Measurements from ENCODE around the gene DTD1.

The DTD1 gene

DNA sequence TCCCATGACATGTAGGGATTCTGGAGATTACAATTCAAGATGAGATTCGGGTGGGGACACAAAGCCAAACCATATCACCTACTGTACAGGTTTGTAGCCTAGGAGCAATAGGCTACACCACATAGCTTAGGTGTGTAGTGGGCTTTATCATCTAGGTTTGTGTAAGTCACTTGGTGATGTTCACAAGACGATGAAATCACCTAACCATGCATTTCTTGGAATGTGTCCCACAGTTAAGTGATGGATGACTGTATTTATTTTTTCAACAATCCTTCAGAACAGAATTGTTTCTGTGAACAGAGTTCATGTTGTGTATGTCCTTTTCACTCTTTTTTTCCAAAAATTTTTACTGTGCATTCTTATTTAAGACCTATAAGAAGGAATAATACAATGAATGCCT lies 76.1 kb downstream of the DTD1 start:
- Mint-ChIP-seq H3K27ac (no peak overlapping the region), H3K4me3 (no peak overlapping the region), H3K27me3 (ENCODE audit: low read depth) (no peaks in the 10 kb centered on the region), H3K9me3 (no peaks in the 10 kb centered on the region), H3K36me3 (ENCODE audit: low read depth) (no peaks in the 10 kb centered on the region), H3K4me1 (ENCODE audit: low read depth) (no peaks in the 10 kb centered on the region)

GRCh38 chr20:18665135-18665534 lies 77.3 kb downstream of the DTD1 start:
- Mint-ChIP-seq H3K4me3 (no peak overlapping the region), H3K36me3 (ENCODE audit: low read depth) (no peaks in the 10 kb centered on the region), H3K27me3 (ENCODE audit: low read depth) (no peaks in the 10 kb centered on the region), H3K4me1 (ENCODE audit: low read depth) (no peaks in the 10 kb centered on the region), H3K9me3 (no peaks in the 10 kb centered on the region), H3K27ac (no peak overlapping the region)

GRCh38 chr20:18666803-18667415 lies 79.1 kb downstream of the DTD1 start:
- Mint-ChIP-seq H3K27me3 (ENCODE audit: low read depth) (no peaks in the 10 kb centered on the region), H3K9me3 (no peaks in the 10 kb centered on the region), H3K4me1 (ENCODE audit: low read depth) (no peaks in the 10 kb centered on the region), H3K4me3 (no peak overlapping the region), H3K36me3 (ENCODE audit: low read depth) (no peaks in the 10 kb centered on the region), H3K27ac (no peak overlapping the region)

GRCh38 chr20:18669241-18670019 lies 81.6 kb downstream of the DTD1 start:
- no peak overlapping the region for H3K4me3 Mint-ChIP-seq
- no peaks in the 10 kb centered on the region for H3K4me1 Mint-ChIP-seq (ENCODE audit: low read depth)
- H3K9me3 Mint-ChIP-seq, result no peaks in the 10 kb centered on the region
- H3K27me3 Mint-ChIP-seq (ENCODE audit: low read depth), result no peaks in the 10 kb centered on the region
- no peak overlapping the region for H3K27ac Mint-ChIP-seq
- H3K36me3 Mint-ChIP-seq (ENCODE audit: low read depth), result no peaks in the 10 kb centered on the region

DNA sequence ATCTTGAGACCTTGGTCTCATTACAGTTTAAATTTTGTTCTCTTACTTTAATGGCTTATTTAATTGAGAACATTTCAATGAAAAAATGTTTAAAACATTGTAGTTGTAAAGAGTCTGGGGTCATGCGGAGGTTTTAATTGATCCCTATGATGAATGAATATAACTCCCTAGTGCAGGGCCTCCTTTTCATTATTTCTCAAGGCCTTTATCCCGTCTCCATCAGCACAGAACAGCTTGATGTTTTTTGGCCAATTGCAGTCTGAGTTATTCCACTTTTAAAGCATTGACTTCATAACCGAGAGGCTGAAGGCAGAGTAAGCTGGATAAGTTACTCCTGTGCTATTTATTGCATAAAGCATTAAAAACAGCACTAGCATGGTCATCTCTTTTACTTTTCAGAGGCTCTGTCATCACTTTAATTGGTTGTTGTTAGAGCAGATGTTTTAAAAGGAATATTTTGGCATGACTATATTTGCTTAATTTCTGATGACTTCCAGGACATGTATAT lies 83.4 kb downstream of the DTD1 start:
- H3K27me3 Mint-ChIP-seq (ENCODE audit: low read depth), result no peaks in the 10 kb centered on the region
- no peak overlapping the region for H3K4me3 Mint-ChIP-seq
- no peak overlapping the region for H3K27ac Mint-ChIP-seq
- H3K36me3 Mint-ChIP-seq (ENCODE audit: low read depth), result no peaks in the 10 kb centered on the region
- no peaks in the 10 kb centered on the region for H3K4me1 Mint-ChIP-seq (ENCODE audit: low read depth)
- no peaks in the 10 kb centered on the region for H3K9me3 Mint-ChIP-seq

DNA sequence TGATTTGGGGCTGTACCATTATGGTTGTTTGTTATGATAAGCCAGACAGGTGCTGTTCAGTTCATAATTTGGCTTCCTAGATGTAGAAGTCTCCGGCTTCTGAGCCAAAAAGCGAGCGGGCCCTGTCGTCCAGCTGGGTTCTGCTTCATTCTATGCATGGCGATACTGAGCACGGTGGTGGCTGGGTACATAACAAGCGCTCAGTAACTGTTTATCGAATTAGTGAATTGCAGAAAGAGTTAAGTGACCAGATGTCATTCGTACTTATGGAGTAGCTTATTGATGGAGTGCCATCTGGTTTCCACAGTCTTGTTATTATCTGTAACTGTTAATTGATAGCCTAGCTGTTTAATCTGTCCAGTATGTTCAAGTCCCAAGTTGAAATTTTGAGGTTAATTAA lies 85.0 kb downstream of the DTD1 start:
- H3K27ac Mint-ChIP-seq, result no peak overlapping the region

GRCh38 chr20:18676396-18676795 lies 88.5 kb downstream of the DTD1 start:
- Mint-ChIP-seq H3K27me3 (ENCODE audit: low read depth) (no peaks in the 10 kb centered on the region), H3K4me3 (no peak overlapping the region), H3K4me1 (ENCODE audit: low read depth) (no peaks in the 10 kb centered on the region), H3K9me3 (no peaks in the 10 kb centered on the region), H3K36me3 (ENCODE audit: low read depth) (no peaks in the 10 kb centered on the region), H3K27ac (no peak overlapping the region)

More for the DNA sequence above, 85.0 kb downstream of the DTD1 start:
- no peaks in the 10 kb centered on the region for H3K4me1 Mint-ChIP-seq (ENCODE audit: low read depth)
- H3K9me3 Mint-ChIP-seq, result no peaks in the 10 kb centered on the region
- H3K36me3 Mint-ChIP-seq (ENCODE audit: low read depth), result no peaks in the 10 kb centered on the region
- no peak overlapping the region for H3K4me3 Mint-ChIP-seq
- H3K27me3 Mint-ChIP-seq (ENCODE audit: low read depth), result no peaks in the 10 kb centered on the region

- Mint-ChIP-seq H3K27ac (no peak overlapping the region), H3K9me3 (no peaks in the 10 kb centered on the region), H3K4me1 (ENCODE audit: low read depth) (no peaks in the 10 kb centered on the region), H3K36me3 (ENCODE audit: low read depth) (no peaks in the 10 kb centered on the region), H3K27me3 (ENCODE audit: low read depth) (no peaks in the 10 kb centered on the region), H3K4me3 (no peak overlapping the region)
Measured at GRCh38 chr20:18677126-18677525, 89.3 kb downstream of the DTD1 start.

DNA sequence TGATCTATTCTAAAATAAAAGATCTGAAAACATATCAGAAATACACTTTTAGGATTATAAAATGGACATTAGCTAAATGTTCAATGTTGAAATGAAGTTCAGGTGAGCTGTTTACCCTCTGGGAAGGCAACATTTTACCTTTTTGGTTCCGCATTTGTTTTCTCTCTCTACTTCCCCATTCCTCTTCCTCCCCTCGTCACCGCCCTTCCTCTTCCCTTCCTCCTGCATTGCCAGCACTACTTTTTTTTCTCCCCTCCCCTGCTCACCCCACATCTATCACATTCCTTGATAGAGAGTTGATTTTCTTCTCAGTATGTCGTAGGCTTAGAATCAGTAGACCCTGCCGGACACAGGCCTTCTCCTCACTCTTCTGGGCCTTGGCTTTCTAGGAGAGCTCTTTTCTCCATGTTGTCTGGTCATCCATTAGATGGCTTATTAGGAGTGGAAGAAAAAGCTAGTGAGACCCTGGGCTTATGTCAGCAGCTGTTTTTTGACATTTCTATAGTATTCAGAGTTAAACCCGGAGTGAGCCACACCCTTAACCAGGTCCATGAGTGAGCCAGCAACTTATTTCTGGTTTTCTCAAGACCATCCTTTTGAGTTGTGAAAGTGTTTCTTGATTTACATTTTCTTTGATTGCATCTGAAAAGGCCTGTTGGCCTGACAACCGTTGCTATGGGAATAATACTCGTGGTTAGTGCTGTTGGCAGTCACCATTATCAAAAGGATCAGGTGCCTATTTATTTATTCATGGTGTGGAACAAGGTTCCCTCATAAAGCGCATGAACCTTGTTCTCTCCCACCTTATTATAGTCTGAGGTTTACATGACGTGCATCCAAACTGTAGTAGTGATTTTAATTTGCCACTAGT lies 90.9 kb downstream of the DTD1 start:
- Mint-ChIP-seq H3K27ac (no peak overlapping the region), H3K36me3 (ENCODE audit: low read depth) (no peaks in the 10 kb centered on the region), H3K4me3 (no peak overlapping the region), H3K4me1 (ENCODE audit: low read depth) (no peaks in the 10 kb centered on the region), H3K27me3 (ENCODE audit: low read depth) (no peaks in the 10 kb centered on the region), H3K9me3 (no peaks in the 10 kb centered on the region)

DNA sequence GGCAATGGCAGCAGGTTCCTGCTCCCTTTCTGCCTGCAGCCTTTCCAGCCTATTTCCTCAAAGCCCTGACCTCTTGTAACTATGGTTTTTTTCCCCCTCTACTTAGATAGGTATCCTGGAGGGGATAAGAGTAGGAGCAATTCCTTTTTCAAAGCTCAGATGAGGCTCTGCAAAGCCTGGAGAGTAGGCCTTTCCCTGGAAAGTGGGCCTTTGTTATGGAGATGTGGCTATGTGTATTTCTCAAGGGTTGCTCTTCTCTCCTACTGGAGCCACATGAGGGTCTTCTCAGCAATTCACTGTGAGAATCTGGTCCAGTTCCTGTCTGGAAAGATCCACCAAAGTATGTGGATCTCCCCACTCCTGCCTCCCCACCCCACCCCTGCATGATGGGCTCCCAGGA lies 96.0 kb downstream of the DTD1 start:
- H3K36me3 Mint-ChIP-seq (ENCODE audit: low read depth), result no peaks in the 10 kb centered on the region
- H3K4me3 Mint-ChIP-seq, result no peak overlapping the region
- no peaks in the 10 kb centered on the region for H3K9me3 Mint-ChIP-seq
- H3K27me3 Mint-ChIP-seq (ENCODE audit: low read depth), result no peaks in the 10 kb centered on the region
- H3K27ac Mint-ChIP-seq, result no peak overlapping the region
- H3K4me1 Mint-ChIP-seq (ENCODE audit: low read depth), result no peaks in the 10 kb centered on the region

DNA sequence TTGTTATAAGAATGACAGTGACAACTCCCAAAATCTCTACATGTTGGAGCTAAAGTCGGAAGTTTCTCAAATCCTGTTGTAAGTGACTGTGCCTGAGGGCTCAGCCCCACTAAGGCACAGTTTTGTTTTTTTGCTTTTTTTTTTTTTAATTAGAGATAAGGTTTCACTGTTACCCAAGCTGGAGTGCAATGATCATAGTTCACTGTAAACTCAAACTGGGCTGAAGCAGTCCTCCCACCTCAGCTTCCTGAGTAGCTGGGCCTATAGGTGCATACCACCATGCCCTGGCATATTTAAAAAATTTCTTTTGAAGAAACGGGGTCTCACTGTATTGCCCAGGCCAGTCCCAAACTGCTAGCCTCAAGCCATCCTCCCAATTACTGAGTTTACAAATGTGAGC lies 96.9 kb downstream of the DTD1 start:
- no peaks in the 10 kb centered on the region for H3K9me3 Mint-ChIP-seq
- no peaks in the 10 kb centered on the region for H3K4me1 Mint-ChIP-seq (ENCODE audit: low read depth)
- no peak overlapping the region for H3K27ac Mint-ChIP-seq
- no peaks in the 10 kb centered on the region for H3K27me3 Mint-ChIP-seq (ENCODE audit: low read depth)
- no peak overlapping the region for H3K4me3 Mint-ChIP-seq
- H3K36me3 Mint-ChIP-seq (ENCODE audit: low read depth), result no peaks in the 10 kb centered on the region

- Mint-ChIP-seq H3K9me3 (no peaks in the 10 kb centered on the region), H3K36me3 (ENCODE audit: low read depth) (no peaks in the 10 kb centered on the region), H3K4me3 (no peak overlapping the region), H3K4me1 (ENCODE audit: low read depth) (no peaks in the 10 kb centered on the region), H3K27me3 (ENCODE audit: low read depth) (no peaks in the 10 kb centered on the region), H3K27ac (no peak overlapping the region)
Measured at GRCh38 chr20:18685406-18685805, 97.6 kb downstream of the DTD1 start.

GRCh38 chr20:18686696-18687095 lies 98.8 kb downstream of the DTD1 start:
- H3K27ac Mint-ChIP-seq, result no peak overlapping the region
- no peaks in the 10 kb centered on the region for H3K9me3 Mint-ChIP-seq
- H3K4me3 Mint-ChIP-seq, result no peak overlapping the region
- no peaks in the 10 kb centered on the region for H3K27me3 Mint-ChIP-seq (ENCODE audit: low read depth)
- no peaks in the 10 kb centered on the region for H3K4me1 Mint-ChIP-seq (ENCODE audit: low read depth)
- H3K36me3 Mint-ChIP-seq (ENCODE audit: low read depth), result no peaks in the 10 kb centered on the region

GRCh38 chr20:18688676-18689075 lies 100.8 kb downstream of the DTD1 start:
- no peaks in the 10 kb centered on the region for H3K4me1 Mint-ChIP-seq (ENCODE audit: low read depth)
- H3K9me3 Mint-ChIP-seq, result no peaks in the 10 kb centered on the region
- no peak overlapping the region for H3K4me3 Mint-ChIP-seq
- H3K36me3 Mint-ChIP-seq (ENCODE audit: low read depth), result no peaks in the 10 kb centered on the region
- H3K27me3 Mint-ChIP-seq (ENCODE audit: low read depth), result no peaks in the 10 kb centered on the region
- H3K27ac Mint-ChIP-seq, result no peak overlapping the region

GRCh38 chr20:18689557-18689956 lies 101.7 kb downstream of the DTD1 start:
- Mint-ChIP-seq H3K27ac (no peak overlapping the region), H3K4me3 (no peak overlapping the region), H3K36me3 (ENCODE audit: low read depth) (no peaks in the 10 kb centered on the region), H3K4me1 (ENCODE audit: low read depth) (no peaks in the 10 kb centered on the region), H3K9me3 (no peaks in the 10 kb centered on the region), H3K27me3 (ENCODE audit: low read depth) (no peaks in the 10 kb centered on the region)
